GM19452 (cell line): ENCODE data around the gene SYNDIG1.

ENCODE experiments used
- ATAC-seq: cut with Tn5 transposase; IDR thresholded peaks from one replicate; pipeline ENCODE4 v1.9.1; 2021; ENCODE audit not compliant: unreplicated experiment

SYNDIG1 gene

GRCh38 chr20:24669701-24670100 is 200.3 kb downstream of the SYNDIG1 start:
- no peak for ATAC-seq

GRCh38 chr20:24670341-24670872 is 201.0 kb downstream of the SYNDIG1 start:
- ATAC-seq = no peak

DNA sequence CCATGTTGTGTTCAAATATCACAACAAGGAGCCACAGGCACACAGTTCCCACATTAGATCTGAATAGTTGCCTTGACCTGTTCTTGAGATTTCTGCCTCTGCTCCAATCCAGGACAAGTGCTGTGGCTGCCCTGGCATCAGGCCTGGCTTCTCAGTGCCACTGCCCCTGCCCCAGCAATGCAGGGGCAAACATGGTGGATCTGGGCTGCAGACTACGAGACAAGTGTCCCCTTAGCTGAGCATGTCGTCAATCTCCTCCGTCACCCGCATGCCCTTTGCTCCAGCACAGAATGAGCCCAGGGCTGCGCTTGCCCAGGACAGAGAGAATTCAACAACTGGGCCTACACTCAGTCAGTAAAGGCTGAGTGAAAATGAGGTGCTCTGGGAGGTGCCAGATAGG is 201.6 kb downstream of the SYNDIG1 start:
- no peak for ATAC-seq

- no peak for ATAC-seq
Observed at GRCh38 chr20:24672181-24672880, 202.9 kb downstream of the SYNDIG1 start.

- no peak for ATAC-seq
Observed at GRCh38 chr20:24672886-24673677, 203.7 kb downstream of the SYNDIG1 start.

GRCh38 chr20:24673678-24674570 is 204.5 kb downstream of the SYNDIG1 start:
- no peak for ATAC-seq

GRCh38 chr20:24674921-24675605 is 205.6 kb downstream of the SYNDIG1 start:
- no peak for ATAC-seq

GRCh38 chr20:24675651-24676352 is 206.4 kb downstream of the SYNDIG1 start:
- no peak for ATAC-seq

- ATAC-seq = no peak
Observed at GRCh38 chr20:24676353-24676977, 207.0 kb downstream of the SYNDIG1 start.

- no peak for ATAC-seq
Observed at GRCh38 chr20:24676978-24677370, 207.5 kb downstream of the SYNDIG1 start.

DNA sequence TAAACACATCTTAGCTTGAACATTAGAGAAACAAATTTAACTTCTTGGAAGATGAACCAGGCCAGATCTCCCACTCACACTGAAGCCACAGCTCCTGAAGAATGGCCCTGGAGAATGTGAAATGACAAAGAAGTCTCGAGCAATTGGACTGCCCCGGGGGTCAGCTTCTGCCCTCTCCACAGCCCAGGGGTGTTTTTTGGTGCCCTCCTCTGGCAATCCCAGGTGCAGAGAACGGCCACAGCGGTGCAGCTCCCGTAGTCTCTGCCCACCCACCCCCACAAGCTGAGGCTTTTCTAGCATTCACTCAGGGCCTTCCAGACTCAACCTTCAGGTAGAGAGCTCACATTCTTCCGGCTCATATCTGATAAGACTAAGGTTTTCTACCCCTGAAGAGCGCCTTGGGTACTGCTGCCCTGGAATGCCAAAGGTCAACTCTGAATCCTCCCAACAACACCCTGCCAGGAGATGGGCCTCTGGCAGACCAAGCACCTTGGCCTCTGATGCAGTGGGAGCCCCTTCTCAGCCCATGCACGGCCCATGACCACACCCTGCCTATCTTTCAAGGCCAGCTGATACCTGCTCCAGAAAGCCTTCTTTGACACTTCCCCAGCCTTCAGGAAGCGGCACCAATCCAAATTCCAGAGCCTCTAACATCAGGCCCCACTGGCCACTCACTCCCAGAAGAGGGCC is 208.3 kb downstream of the SYNDIG1 start:
- ATAC-seq = no peak

GRCh38 chr20:24678351-24679106 is 209.1 kb downstream of the SYNDIG1 start:
- no peak for ATAC-seq

DNA sequence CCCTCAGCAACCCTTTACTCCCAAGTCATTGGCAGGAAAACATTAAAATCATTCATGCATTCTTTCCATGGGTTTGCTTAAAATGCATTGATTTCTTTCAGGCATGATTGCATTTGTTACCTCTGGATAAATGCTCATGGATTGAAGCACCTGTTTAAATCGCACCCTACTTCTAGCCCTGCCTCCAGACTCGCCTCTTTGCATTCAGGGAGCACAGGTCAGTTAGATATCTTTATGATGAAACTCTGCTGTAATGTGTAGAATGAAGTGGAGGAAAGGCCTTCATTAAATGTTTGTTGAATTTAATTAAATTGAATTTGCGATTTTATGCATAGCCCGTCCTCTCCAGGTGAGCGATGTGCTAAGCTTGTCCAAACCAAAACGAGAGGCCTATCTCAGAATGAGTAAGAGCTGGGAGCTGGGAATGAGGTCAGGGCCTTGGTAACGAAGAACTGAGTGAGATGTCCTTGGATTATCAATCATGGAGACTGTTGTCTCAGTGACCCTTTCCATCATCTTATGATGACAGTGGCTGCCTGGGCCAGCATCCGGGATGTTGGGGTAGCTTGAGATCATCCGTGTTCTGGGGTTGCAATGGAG is 210.1 kb downstream of the SYNDIG1 start:
- no peak for ATAC-seq

GRCh38 chr20:24681634-24682495 is 212.4 kb downstream of the SYNDIG1 start:
- no peak for ATAC-seq

DNA sequence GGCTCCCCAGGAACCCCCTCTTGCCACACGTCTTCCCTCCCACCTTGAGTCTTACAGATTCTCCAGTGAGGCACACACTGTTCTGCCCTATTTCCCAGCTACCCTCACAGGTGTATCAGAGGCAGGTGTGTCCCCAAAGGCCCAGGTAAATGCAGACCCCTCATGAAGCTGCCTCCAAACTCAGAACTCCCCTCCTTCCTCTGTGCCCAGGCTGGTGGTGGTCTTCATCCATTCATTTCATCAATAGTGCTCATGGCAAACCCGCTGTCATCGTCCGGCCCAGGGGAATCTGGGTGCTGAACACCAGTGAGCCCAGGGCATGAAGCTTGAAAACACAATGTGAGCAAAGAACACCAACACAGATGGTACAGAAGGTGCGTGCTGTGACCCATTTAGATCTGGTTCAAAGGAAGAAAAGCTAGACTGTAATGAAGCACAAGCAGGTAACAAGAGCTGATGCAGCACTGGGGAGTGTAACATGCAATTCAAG is 213.1 kb downstream of the SYNDIG1 start:
- no peak for ATAC-seq

- no peak for ATAC-seq
Observed at GRCh38 chr20:24683676-24684075, 214.2 kb downstream of the SYNDIG1 start.

- no peak for ATAC-seq
Observed at GRCh38 chr20:24684421-24684871, 215.0 kb downstream of the SYNDIG1 start.
